HG02678 (cell line): ENCODE data around the gene IBTK.
"Not testable (repeated sequence)": the region's sequence is repeated elsewhere in the genome, so short reads cannot be mapped to it uniquely, and the experiment has no call there.

Experiments used
- ATAC-seq: cut with Tn5 transposase; IDR thresholded peaks from one replicate; pipeline ENCODE4 v1.9.1; 2021; ENCODE audit warnings: mild to moderate bottlenecking, moderate library complexity; ENCODE audit not compliant: unreplicated experiment

Gene IBTK

GRCh38 chr6:82247505-82248272, at the start of gene IBTK:
IBTK (minus strand) TSS chr6:82247744; CDS start chr6:82240486, 7,258 bp downstream.
- peak; percentile 85 for ATAC-seq

- no peak for ATAC-seq
These were observed 36.3 kb upstream of the IBTK start for GRCh38 chr6:82283771-82284410.

GRCh38 chr6:82281550-82281949, 34.0 kb upstream of the IBTK start:
- ATAC-seq = not testable (repeated sequence)

DNA sequence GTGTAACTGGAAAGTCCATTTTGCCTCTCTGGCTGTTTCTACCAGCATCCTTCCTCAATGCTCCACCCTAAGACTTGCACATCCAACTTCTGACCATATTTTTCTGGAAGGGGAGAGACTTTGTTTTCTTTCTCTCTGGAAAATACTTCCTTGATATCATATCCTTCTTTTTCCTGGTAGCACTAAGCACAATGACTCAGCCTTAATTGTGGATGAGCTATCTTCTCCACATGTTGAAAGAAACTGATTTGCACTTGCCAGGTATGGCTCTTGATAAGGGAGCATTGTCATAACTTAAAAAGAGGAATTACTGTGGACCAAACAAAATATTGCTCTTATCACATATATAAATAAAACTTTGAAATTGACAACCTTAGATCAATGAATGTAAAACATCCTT, 30.1 kb upstream of the IBTK start:
- ATAC-seq = no peak

DNA sequence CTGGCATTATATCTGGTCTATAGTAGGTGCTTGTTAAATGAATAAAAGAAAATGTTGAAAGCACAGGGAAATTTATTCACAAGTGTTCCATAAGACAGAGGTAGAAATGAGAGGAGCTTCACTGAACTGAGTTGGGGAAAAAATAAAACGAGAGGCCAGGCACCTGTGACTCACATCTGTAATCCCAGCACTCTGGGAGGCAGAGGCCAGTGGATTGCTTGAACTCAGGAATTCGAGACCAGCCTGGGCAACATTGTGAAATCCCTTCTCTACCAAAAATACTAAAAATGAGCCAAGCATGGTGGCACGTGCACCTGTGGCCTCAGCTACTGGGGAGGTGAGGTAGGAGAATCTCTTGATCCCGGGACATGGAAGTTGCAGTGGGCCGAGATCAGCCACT, 28.1 kb upstream of the IBTK start:
- no peak for ATAC-seq

DNA sequence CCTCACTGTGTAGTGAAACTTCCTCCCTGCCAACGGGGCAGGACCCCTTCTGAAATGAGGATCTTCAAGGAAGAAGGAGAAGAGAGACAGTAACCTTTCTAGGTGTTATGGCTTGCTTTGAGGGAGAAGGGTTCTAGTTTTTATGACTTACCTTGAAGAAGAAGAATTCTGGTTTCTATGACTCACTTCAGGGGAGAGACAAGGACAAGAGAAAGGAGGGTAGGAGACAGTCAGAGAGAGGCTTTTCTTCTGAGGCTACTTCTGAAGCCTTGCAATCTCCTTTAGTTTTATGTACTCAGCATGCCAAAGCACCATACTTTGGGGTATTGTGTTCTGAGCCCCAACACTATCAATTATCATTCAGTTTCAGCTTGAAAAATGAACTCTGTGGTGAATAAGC, 25.8 kb upstream of the IBTK start:
- no peak for ATAC-seq

DNA sequence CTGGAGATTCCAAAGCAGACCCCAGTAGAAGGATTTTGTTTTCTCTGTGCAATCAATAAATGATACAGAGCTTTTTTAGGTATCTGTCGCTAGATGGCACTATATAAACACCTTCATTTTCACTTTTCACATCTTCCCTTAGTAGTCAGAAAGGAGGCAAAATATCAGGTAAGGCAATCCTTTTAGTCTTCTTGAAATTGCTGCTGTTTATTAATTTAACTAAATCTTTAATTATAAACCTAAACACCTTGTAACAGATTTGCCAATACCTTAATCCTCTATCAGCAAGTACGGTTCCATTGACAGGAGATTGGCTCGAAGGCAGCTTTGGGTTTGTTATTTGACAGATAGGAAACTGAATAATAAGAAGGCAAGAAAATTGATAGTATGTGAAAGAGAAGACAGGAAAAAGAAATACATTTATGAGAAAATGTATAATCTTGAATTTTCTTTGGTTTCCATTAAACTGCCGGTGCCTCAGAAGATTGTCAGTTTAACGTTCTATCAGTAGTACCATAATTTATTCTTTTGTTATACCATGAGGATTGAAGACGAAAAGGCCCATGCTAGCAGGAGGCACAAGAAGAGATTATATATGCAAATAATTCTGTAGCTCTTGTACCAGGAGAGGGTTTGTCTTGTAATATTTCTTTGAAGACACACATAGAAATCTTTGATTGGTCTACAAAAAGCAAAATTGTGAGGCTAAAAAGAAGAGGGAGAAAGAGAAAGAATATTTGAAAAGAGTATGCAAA, 23.5 kb upstream of the IBTK start:
- peak; percentile 58 for ATAC-seq

- no peak for ATAC-seq
These were observed 20.8 kb upstream of the IBTK start for GRCh38 chr6:82268301-82268846.

- no peak for ATAC-seq
These were observed 17.3 kb upstream of the IBTK start for GRCh38 chr6:82264824-82265223.

DNA sequence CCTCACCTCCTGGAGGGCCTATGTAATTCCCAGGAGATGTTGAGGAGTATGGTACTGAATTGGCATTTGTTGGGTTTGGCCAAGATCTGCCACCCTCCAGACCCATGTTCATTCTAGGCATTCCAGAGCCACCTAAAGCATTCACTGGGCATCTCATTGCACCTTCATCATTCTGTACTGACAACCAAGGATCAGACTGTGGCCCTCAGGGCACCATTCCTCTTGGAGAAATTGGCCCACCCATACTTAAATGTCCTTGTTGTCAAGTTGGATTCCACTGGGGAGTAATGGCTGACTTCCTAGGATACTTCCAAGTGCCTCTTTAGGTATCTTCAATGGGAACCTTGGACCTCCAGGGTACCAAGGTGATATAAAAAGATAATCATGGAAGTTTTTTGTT, 16.8 kb upstream of the IBTK start:
- no peak for ATAC-seq

DNA sequence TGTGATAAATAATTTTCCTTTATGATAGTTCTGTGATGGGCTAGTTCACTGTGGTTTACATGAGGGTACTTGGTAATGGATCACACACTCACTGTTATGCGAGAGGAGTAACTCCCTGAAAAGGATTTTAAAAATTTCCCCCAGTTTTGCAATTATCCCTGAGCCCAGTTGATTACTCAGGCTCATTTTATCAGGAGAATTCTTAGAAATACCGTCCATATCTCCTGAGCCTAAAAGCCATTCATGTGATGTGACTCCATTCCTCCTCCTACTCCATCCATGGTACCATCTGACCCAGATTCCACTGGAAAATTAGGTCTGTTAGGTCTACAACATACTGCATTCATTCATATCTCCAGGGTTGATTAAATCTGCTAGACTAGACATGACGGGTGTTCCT, 16.4 kb upstream of the IBTK start:
- no peak for ATAC-seq

DNA sequence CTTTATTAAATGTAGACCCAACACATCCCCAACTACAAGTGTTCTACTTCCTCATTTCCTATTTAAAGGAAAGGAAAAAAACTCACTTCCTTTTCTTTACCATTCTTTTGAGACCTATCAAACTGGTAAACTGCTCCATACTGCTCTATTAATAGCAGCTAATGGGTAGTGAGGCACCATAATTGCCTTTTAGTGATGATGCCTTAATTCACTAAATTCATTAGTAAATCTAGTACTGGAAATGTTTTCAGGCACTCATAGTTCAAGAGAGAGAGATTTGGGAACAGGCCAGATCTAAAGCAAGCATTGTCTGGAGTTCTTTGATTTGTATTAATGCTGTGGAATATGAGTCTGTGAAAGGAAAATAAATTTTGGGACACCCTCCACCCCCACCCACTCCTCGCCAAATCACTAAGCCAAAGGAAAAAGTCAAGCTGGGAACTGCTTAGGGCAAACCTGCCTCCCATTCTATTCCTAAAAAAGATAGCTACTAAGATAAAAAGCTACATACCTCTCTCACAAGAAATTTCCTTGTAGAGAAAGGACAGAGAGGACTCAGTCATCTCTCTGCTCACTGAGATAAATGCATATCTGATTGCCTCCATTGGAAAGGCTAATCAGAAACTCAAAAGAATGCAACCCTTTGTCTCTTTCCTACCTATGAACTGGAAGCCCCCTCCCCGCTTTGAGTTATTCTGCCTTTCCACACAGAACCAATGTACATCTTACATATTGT, 13.6 kb upstream of the IBTK start:
- ATAC-seq = no peak

- ATAC-seq = no peak
These were observed 11.8 kb upstream of the IBTK start for GRCh38 chr6:82259389-82259788.

DNA sequence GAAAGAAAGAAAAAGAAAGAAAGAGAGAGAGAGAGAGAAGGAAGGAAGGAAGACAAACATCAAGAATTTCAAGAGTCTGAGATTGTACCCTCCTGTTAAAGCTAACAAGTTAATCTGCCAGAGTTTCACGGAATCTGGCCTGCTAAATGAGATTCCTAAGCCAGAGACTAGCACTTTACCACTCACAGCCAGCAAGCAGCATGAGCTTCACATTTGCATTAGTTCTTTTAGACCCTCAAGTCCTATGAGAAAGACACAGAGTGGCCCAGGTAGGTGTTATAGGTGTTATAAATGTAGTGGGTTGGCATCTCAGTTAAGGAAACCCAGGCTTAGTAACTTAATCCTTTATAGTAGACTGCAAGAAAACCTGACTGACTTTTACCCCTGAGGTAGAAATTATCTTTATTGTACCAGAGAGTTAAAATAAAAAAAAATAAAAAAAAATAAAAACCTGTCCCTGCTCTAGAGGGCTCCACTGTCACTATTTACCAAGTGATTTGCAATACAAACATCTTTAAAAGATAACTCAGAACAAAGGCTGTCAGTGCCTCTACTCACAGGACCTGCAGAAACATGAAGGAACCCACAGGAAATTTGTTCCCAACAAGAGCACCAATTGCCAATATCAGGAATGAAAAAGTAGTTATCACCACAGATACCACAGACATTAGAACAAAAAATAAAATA, 9.7 kb upstream of the IBTK start:
- ATAC-seq = no peak

GRCh38 chr6:82254722-82255121, 7.2 kb upstream of the IBTK start:
- ATAC-seq = not testable (repeated sequence)

DNA sequence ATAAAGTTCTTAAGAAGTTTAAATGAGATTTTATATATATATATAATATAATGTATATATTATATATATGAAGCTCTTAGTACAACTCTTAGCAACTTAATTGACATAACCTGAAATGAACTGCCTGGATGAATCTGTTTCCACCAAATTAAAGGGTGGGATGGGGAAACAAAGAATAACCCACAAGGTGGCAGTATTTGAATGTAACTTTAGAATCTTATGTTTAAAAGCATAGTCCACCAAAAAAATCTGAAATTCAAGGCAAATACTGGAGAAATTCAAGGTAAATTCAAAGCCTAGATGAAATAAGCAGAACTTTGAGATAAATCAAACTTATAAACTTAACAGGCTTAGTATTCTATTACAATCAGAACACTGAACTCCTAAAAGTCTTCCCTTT, 4.4 kb upstream of the IBTK start:
- no peak for ATAC-seq

DNA sequence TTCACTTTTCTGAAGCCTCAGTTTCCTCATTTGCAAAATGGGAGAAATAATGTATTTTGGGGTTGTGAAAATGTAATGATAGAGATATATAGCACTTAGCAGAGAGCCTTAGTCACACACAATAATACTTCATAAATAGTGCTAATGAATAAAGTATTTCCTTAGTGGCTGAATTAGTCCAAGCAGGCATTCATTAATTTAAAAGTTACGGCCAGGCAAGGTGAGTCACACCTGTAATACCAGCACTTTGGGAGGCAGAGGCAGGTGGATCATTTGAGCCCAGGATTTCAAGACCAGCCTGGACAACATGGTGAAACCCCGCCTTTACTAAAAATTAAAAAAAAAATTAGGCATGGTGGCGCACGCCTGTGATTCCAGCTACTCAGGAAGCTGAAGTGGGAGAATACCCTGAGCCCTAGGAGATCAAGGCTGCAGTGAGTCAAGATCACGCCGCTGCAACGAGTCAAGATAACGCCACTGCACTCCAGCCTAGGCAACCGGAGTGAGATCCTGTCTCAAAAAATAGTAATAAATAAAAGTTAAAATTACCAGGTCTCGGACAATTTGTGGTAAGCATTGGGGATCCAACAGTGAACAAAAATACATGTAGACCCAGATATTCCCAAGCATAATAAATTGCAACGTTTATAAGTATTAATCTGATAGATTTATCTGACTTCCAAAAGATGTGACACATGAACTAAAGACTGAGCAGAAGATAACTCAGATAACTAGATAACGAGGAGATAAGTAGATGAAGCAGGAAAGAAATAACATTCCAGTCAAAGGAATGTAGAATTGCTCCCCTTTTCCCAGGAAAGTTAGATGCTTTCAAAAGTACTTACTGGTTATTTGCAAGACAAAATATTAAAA, 2.1 kb upstream of the IBTK start:
- no peak for ATAC-seq

GRCh38 chr6:82248273-82248735, 760 bp upstream of the IBTK start:
- ATAC-seq = peak; percentile 47

GRCh38 chr6:82246802-82247504, 591 bp downstream of the IBTK start:
- peak; percentile 31 for ATAC-seq
